DMS153 (cell line): ENCODE measurements around the gene VENTX.

Source experiments
- DNase-seq: peaks from one replicate; lab custom pipeline; 2025; lab: John Stamatoyannopoulos, UW

Gene VENTX, protein sequence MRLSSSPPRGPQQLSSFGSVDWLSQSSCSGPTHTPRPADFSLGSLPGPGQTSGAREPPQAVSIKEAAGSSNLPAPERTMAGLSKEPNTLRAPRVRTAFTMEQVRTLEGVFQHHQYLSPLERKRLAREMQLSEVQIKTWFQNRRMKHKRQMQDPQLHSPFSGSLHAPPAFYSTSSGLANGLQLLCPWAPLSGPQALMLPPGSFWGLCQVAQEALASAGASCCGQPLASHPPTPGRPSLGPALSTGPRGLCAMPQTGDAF

GRCh38 chr10:133237588-133238465, at the start of gene VENTX:
TSS of gene VENTX (plus strand) at chr10:133237855. CDS start at chr10:133237915, 60 bp downstream.
- no peak for DNase-seq

- DNase-seq: no peak
Observed at GRCh38 chr10:133187906-133188681, 49.6 kb upstream of the VENTX start.

DNA sequence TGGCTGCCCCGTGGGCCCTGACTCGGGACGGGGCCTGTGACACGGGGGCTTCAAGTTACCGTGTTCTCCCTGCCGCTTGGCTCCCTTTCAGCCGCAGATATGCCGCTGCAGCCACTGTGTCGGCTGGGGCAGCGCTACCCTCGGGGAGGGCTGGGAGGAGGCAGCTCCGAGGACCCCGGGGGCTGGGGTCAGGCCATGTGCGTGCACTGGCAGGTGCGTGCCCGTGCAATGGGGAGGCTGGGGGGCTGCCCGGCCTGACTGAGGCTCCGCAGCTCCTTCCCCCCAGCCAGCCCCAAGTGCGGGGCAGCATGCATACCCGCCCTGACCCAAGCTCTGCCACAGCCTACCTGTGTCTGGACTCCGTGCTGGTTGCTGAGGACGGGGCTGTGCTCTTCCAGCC, 48.4 kb upstream of the VENTX start:
- no peak for DNase-seq

DNA sequence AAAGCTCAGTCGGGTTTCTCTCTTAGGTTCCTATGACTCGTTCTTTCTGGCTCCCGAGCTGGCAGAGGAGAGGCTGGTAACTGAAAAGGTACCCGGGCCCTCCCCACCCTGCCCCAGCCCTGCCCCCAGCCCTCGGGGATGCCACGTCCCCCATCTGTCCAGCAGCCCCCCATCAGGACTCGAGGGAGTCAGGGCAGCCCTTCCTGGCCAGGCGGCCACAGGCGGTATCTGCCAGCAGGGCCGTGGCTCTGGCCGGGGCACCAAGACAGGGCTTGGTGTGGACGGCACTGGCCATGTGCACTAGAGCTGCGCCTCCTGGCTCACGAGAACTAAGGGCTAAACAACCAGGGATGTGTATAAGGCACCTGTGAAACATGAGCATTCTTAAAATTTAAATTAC, 47.9 kb upstream of the VENTX start:
- no peak for DNase-seq

DNA sequence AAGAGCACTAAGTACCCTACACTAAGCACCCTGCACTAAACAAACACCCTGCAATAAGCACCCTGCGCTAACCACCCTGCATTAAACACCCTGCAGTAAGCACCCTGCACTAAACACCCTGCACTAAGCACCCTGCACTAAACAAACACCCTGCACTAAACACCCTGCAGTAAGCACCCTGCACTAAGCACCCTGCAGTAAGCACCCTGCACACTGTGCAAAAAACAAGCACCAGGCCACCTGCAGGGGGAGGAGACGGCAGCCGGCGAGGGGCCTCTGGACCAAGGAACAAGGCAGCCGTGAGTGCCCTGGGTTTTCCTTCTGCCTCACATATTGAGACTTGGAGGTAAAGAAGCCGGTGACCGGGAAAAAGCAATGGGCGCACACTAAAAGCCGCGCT, 47.4 kb upstream of the VENTX start:
- DNase-seq: no peak

GRCh38 chr10:133191651-133192050, 46.0 kb upstream of the VENTX start:
- no peak for DNase-seq

DNA sequence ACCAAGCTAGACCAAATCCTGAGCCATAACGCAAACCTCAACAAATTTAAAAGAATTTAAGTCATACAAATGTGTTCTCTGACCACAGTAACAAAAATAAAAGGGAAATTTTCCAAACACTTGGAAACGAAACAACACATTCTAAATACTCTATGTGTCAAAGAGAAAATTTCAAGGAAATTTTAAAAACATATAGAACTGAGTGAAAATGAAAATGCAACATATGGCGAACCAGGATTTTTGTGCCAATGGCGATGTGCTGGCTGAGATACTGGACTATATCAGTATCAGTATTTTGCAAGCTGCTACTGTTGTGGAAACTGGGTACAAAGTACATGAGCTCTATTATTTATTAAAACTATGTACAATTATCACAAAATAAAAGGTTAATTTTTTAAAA, 43.5 kb upstream of the VENTX start:
- DNase-seq: no peak

GRCh38 chr10:133195096-133195495, 42.6 kb upstream of the VENTX start:
- DNase-seq: no peak

DNA sequence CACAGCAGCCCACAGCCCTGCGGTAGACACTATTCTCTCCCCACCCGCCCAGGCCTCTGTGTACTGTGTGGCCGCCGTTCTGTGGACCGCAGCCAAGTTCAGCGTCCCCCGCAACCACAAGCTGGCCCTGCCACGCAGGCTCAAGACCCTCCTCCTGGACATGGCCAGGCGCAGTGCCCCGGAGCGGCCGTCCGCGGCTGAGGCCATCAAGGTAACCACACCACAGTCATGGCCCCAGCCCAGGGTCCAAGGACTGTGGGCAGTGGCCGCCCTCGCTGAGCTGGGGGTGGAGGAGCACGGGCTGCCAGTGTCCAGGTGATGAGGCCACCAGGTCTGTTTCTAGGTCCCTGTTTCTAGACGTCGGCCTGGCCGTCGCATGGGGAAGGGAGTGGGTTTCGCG, 42.0 kb upstream of the VENTX start:
- DNase-seq: no peak

GRCh38 chr10:133196221-133196915, 41.3 kb upstream of the VENTX start:
- DNase-seq: no peak

DNA sequence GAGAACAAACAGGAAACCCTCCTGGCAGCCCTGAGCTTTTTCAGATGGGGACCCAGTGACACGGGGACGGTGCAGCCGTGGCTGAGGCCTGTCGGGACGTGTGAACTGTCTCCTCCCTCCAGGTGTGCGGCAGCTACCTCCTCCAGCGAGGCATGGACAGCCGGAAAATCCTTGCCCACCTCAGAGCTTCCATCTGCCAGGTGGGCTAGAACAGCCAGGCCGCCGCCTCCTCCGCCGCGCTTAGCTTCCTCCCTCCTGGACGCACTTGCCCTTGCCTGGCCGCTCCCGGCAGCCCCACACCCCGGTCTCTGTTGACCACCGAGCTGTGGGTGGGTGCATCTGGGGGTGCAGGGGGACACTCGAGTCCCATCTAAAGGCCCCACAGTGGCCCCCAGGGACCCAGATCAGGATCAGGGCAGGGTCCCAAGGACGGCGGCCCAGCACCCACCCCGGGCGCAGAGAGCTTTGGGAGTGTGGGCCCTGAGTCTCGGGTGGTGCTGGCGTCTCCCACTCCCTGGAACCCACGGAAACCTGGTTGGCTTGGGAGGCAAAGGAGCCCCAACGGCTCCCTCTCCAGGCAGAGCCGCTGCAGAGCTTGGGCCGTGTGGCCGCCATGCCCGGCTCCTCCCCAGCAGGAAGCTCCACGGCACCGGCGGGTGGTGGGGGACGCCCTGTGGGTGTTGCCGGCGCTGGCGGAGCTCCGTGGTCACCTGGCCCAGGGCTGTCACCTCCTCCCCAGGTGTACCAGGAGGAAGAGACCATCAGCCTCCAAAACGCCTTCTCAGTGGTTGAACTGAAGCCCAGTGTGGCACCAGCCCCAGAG, 40.5 kb upstream of the VENTX start:
- no peak for DNase-seq

DNA sequence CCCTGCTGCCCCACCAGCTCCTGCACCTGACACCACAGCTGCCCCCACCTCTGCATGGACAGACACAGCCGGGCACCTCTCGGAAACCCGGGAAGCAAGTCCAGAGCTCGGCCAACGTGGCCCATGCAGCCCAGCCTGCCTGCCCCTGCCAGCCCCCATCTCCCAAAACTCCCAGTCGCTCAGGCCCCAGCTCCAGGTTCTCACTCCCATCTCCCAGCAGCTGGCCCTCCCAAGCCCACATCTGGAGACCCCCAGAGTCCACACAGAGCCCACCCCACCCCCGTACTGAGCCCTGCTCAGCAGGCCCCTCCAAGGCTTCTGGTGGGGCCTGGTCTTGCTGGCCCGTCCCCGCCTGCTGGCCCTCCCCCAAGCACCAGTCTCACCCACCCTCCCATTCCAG, 39.9 kb upstream of the VENTX start:
- no peak for DNase-seq

DNA sequence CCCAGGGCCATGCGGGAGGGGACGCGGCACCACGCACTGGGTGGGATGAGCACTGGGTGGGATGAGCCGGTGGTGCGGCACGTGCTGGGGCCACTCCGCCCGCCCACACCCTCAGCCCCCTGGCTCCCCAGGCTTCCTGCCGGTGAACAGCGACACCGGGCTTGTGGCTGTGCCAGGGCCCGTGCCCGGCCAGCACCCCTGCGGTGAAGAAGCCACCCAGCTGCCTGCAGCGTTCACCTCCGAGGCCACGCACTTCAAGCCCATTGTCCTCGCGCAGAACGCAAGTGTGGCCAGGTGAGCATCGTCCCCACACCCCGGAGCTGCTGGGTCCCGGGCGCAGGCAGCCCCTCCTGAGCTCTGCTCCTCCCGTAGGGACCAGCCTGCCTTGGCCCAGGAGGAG, 39.4 kb upstream of the VENTX start:
- no peak for DNase-seq

GRCh38 chr10:133198621-133199487, 38.8 kb upstream of the VENTX start:
- no peak for DNase-seq

- DNase-seq: no peak
Observed at GRCh38 chr10:133199488-133199885, 38.2 kb upstream of the VENTX start.

GRCh38 chr10:133199992-133200611, 37.6 kb upstream of the VENTX start:
- no peak for DNase-seq

DNA sequence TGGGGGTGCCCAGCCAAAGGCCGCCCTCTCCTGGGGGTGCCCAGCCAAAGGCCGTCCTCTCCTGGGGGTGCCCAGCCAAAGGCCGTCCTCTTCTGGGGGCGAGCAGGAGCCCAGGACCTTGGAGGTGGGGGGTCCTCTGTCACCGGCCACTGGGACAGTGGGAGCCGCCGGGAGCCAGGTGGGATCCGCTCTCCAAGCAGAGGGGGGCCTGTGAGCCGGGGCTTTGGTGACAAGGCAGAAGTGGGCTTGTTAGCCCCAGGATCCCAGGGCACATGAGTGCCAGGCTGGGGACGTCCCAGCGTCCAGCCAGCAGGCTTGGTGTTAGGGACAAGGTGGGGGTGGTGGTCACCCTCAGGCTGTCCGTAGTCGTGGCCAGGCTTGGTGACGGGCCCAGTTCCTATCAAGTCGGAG, 37.0 kb upstream of the VENTX start:
- DNase-seq: no peak

GRCh38 chr10:133201151-133201947, 36.3 kb upstream of the VENTX start:
- no peak for DNase-seq
